ENCODE results near the gene HOGA1.
"Not testable (repeated sequence)": the region's sequence is repeated elsewhere in the genome, so short reads cannot be mapped to it uniquely, and the experiment has no call there.

The HOGA1 gene

DNA sequence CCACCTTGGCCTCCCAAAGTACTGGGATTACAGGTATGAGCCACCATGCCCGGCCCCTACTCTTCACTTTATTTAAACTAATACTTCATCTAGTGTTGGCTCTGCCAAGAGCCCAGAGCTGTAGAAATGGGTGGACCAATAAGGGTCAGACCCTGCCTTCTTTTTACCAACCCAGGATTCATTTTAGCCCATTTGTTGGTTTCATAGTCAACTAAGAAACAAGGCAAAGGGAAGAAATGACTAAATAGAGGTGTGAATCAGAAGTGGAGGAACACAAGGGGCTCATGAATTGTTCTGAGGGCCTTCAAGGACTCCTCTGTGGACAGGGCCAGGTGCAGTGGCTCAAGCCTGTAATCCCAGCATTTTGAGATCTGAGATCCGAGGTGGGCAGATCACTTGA is 10.5 kb upstream of the HOGA1 start:
- H4K20me1 ChIP-seq (ENCODE audit: low read depth, low read length) = no peaks in the 10 kb centered on the region
- no peak for TF ChIP-seq EZH2phosphoT487 (conservative IDR thresholded peaks at IDR 0.05; ENCODE audit: low read length)

GRCh38 chr10:97574374-97575126 is 9.6 kb upstream of the HOGA1 start:
- H3K9me2 ChIP-seq (replicated peaks; ENCODE audit: insufficient read depth, low read length) = no peaks in the 10 kb centered on the region
- H3K4me3 ChIP-seq (ENCODE audit: insufficient read depth, low read length, poor library complexity, severe bottlenecking) = no peak overlapping the region
- no peak overlapping the region for H3K9ac ChIP-seq (ENCODE audit: low read length)
- H3F3A ChIP-seq (ENCODE audit: insufficient read depth) = no peaks in the 10 kb centered on the region
- TF ChIP-seq EZH2phosphoT487 (conservative IDR thresholded peaks at IDR 0.05; ENCODE audit: low read length) (no peak), CTCF (IDR thresholded peaks at IDR 0.05; ENCODE audit: insufficient read depth, low read length, poor library complexity, severe bottlenecking) (no peak)
- H2AFZ ChIP-seq (ENCODE audit: low read depth, low read length, severe bottlenecking) = no peak overlapping the region
- no peaks in the 10 kb centered on the region for H3K9me3 ChIP-seq (ENCODE audit: insufficient read depth, low read length)
- no peaks in the 10 kb centered on the region for H3K36me3 ChIP-seq (ENCODE audit: low read length)
- no peak overlapping the region for H3K27ac ChIP-seq (ENCODE audit: low read depth, low read length)
- H4K20me1 ChIP-seq (ENCODE audit: low read depth, low read length) = no peaks in the 10 kb centered on the region
- no peaks in the 10 kb centered on the region for H3K27me3 ChIP-seq (ENCODE audit: low read length)
- H3K79me2 ChIP-seq (ENCODE audit: insufficient read depth, low read length) = no peaks in the 10 kb centered on the region
- no peak overlapping the region for H3K4me2 ChIP-seq (ENCODE audit: low read depth, low read length, poor library complexity, severe bottlenecking)

More for the DNA sequence above, 10.5 kb upstream of the HOGA1 start:
- H3K4me3 ChIP-seq (ENCODE audit: insufficient read depth, low read length, poor library complexity, severe bottlenecking) = no peak overlapping the region
- H2AFZ ChIP-seq (ENCODE audit: low read depth, low read length, severe bottlenecking) = no peak overlapping the region
- no peak overlapping the region for H3K9ac ChIP-seq (ENCODE audit: low read length)
- H3F3A ChIP-seq (ENCODE audit: insufficient read depth) = no peaks in the 10 kb centered on the region
- no peaks in the 10 kb centered on the region for H3K79me2 ChIP-seq (ENCODE audit: insufficient read depth, low read length)
- H3K4me2 ChIP-seq (ENCODE audit: low read depth, low read length, poor library complexity, severe bottlenecking) = no peak overlapping the region
- H3K36me3 ChIP-seq (ENCODE audit: low read length) = no peaks in the 10 kb centered on the region
- no peaks in the 10 kb centered on the region for H3K9me2 ChIP-seq (replicated peaks; ENCODE audit: insufficient read depth, low read length)
- H3K27me3 ChIP-seq (ENCODE audit: low read length) = no peaks in the 10 kb centered on the region
- no peak overlapping the region for H3K27ac ChIP-seq (ENCODE audit: low read depth, low read length)
- no peaks in the 10 kb centered on the region for H3K9me3 ChIP-seq (ENCODE audit: insufficient read depth, low read length)

GRCh38 chr10:97575127-97575668 is 9.0 kb upstream of the HOGA1 start:
- Histone ChIP-seq H3K79me2 (ENCODE audit: insufficient read depth, low read length) (no peaks in the 10 kb centered on the region), H3K36me3 (ENCODE audit: low read length) (no peaks in the 10 kb centered on the region), H3K4me2 (ENCODE audit: low read depth, low read length, poor library complexity, severe bottlenecking) (no peak overlapping the region), H2AFZ (ENCODE audit: low read depth, low read length, severe bottlenecking) (no peak overlapping the region), H3K9me3 (ENCODE audit: insufficient read depth, low read length) (no peaks in the 10 kb centered on the region), H3K27ac (ENCODE audit: low read depth, low read length) (no peak overlapping the region), H3K9me2 (replicated peaks; ENCODE audit: insufficient read depth, low read length) (no peaks in the 10 kb centered on the region), H3F3A (ENCODE audit: insufficient read depth) (no peaks in the 10 kb centered on the region), H3K27me3 (ENCODE audit: low read length) (no peaks in the 10 kb centered on the region), H3K9ac (ENCODE audit: low read length) (no peak overlapping the region), H4K20me1 (ENCODE audit: low read depth, low read length) (no peaks in the 10 kb centered on the region), H3K4me3 (ENCODE audit: insufficient read depth, low read length, poor library complexity, severe bottlenecking) (no peak overlapping the region)
- TF ChIP-seq EZH2phosphoT487 (conservative IDR thresholded peaks at IDR 0.05; ENCODE audit: low read length) (no peak), CTCF (IDR thresholded peaks at IDR 0.05; ENCODE audit: insufficient read depth, low read length, poor library complexity, severe bottlenecking) (no peak)

GRCh38 chr10:97576487-97576886 is 7.7 kb upstream of the HOGA1 start:
- H3K27ac ChIP-seq (ENCODE audit: low read depth, low read length) = not testable (repeated sequence)

More at GRCh38 chr10:97576487-97576886, 7.7 kb upstream of the HOGA1 start:
- not testable (repeated sequence) for H3K27me3 ChIP-seq (ENCODE audit: low read length); H3K9me3 ChIP-seq (ENCODE audit: insufficient read depth, low read length); H3F3A ChIP-seq (ENCODE audit: insufficient read depth); H3K36me3 ChIP-seq (ENCODE audit: low read length); H2AFZ ChIP-seq (ENCODE audit: low read depth, low read length, severe bottlenecking); H3K79me2 ChIP-seq (ENCODE audit: insufficient read depth, low read length); H3K4me3 ChIP-seq (ENCODE audit: insufficient read depth, low read length, poor library complexity, severe bottlenecking); H3K9ac ChIP-seq (ENCODE audit: low read length); H4K20me1 ChIP-seq (ENCODE audit: low read depth, low read length); H3K4me2 ChIP-seq (ENCODE audit: low read depth, low read length, poor library complexity, severe bottlenecking); H3K9me2 ChIP-seq (replicated peaks; ENCODE audit: insufficient read depth, low read length)

Data from SU-DHL-6 (cell line).